Upper lobe of right lung (tissue), 1 donor: ENCODE data around the gene ABLIM3. TPM values are rescaled to one million over a fixed set of nuclear protein-coding genes. Genes with fewer than 3 reads are reported as not detected.

Experiments used
- ATAC-seq: fragments of 200-7000 bp; cut with Tn5 transposase; one replicate; pipeline ENCODE4 v1.9.1; 2020; ENCODE audit warnings: mild to moderate bottlenecking, moderate library complexity
- DNase-seq: peaks from one replicate; pipeline ENCODE4 v3.0.0-alpha.2; 2020
- H3K27ac ChIP-seq: fragments of 200-600 bp; one replicate; pipeline ENCODE4 v1.8.0; 2022
- H3K27me3 ChIP-seq: fragments of 200-600 bp; one replicate; pipeline ENCODE4 v1.8.0; 2022; ENCODE audit warnings: mild to moderate bottlenecking
- H3K36me3 ChIP-seq: fragments of 200-600 bp; one replicate; pipeline ENCODE4 v1.8.0; 2022
- H3K4me1 ChIP-seq: fragments of 200-600 bp; one replicate; pipeline ENCODE4 v1.8.0; 2022
- H3K4me3 ChIP-seq: fragments of 200-600 bp; one replicate; pipeline ENCODE4 v1.8.0; 2022; ENCODE audit warnings: mild to moderate bottlenecking
- H3K9me3 ChIP-seq: fragments of 200-600 bp; one replicate; pipeline ENCODE4 v1.8.0; 2022
- CTCF ChIP-seq: fragments of 200-600 bp; IDR thresholded peaks from one replicate; pipeline ENCODE4 v1.8.0; 2022; ENCODE audit warnings: antibody characterized with exemption
- intact Hi-C: fragments of 100-400 bp; cut with DNase I; formaldehyde crosslinking; loops from one replicate; pipeline ENCODE4 v1.11.0; 2022
- total RNA-seq: library from RNA; stranded (reverse); fragmentation: NEBNext Ultra II Directional; extraction: Animal tissue kit (Norgen Biotek cat#: 25700); gene quantifications from one replicate; pipeline ENCODE4 v1.2.1, GENCODE V29; 2021
- donor health status: DM: no; HTN: yes; CAD: no; lungs with severe emphysema.

The ABLIM3 gene
- total RNA-seq, 1 donor from 2014 or later: 31.9 TPM

- ATAC-seq (no peak), DNase-seq (no peak)
- Histone ChIP-seq H3K36me3 (no peaks in the 10 kb centered on the region), H3K4me1 (peaks cover 38% of the 10 kb centered on the region), H3K27me3 (no peaks in the 10 kb centered on the region), H3K9me3 (no peaks in the 10 kb centered on the region), H3K4me3 (no peak overlapping the region), H3K27ac (no peak overlapping the region)
- intact Hi-C loops: no loop called here
- TF ChIP-seq CTCF: no peak
These were observed 75.2 kb downstream of the ABLIM3 start for GRCh38 chr5:149216496-149216895.

- Histone ChIP-seq H3K4me3 (no peak overlapping the region), H3K4me1 (peaks cover 44% of the 10 kb centered on the region), H3K27ac (peak overlapping the region; percentile 39), H3K36me3 (no peaks in the 10 kb centered on the region), H3K27me3 (no peaks in the 10 kb centered on the region), H3K9me3 (no peaks in the 10 kb centered on the region)
- peak; percentile 68 for ATAC-seq
- no peak for DNase-seq
- intact Hi-C loops: no loop called here
- no peak for TF ChIP-seq CTCF
These were observed 76.0 kb downstream of the ABLIM3 start for GRCh38 chr5:149217096-149217802.

GRCh38 chr5:149217803-149218155 is 76.5 kb downstream of the ABLIM3 start:
- Histone ChIP-seq H3K27ac (peak overlapping the region; percentile 39), H3K36me3 (no peaks in the 10 kb centered on the region), H3K4me3 (no peak overlapping the region), H3K4me1 (peaks cover 45% of the 10 kb centered on the region), H3K27me3 (no peaks in the 10 kb centered on the region), H3K9me3 (no peaks in the 10 kb centered on the region)
- no peak for TF ChIP-seq CTCF
- ATAC-seq: peak; percentile 62
- intact Hi-C loops: no loop called here
- DNase-seq: no peak

- no peak overlapping the region for H3K27ac ChIP-seq
- no peak for TF ChIP-seq CTCF
- intact Hi-C loops: no loop called here
- H3K36me3 ChIP-seq: no peaks in the 10 kb centered on the region
- H3K27me3 ChIP-seq: no peaks in the 10 kb centered on the region
- peaks cover 45% of the 10 kb centered on the region for H3K4me1 ChIP-seq
- H3K4me3 ChIP-seq: no peak overlapping the region
- ATAC-seq (no peak), DNase-seq (no peak)
- no peaks in the 10 kb centered on the region for H3K9me3 ChIP-seq
These were observed 78.3 kb downstream of the ABLIM3 start for GRCh38 chr5:149219584-149219983.

- DNase-seq (no peak), ATAC-seq (no peak)
- no peak overlapping the region for H3K4me3 ChIP-seq
- H3K27ac ChIP-seq: no peak overlapping the region
- H3K36me3 ChIP-seq: no peaks in the 10 kb centered on the region
- intact Hi-C loops: no loop called here
- no peak for TF ChIP-seq CTCF
- no peaks in the 10 kb centered on the region for H3K27me3 ChIP-seq
- H3K4me1 ChIP-seq: peaks cover 45% of the 10 kb centered on the region
- H3K9me3 ChIP-seq: no peaks in the 10 kb centered on the region
These were observed 79.5 kb downstream of the ABLIM3 start for GRCh38 chr5:149220750-149221149.

- Histone ChIP-seq H3K4me1 (peaks cover 39% of the 10 kb centered on the region), H3K27ac (no peak overlapping the region), H3K27me3 (no peaks in the 10 kb centered on the region), H3K9me3 (no peaks in the 10 kb centered on the region), H3K4me3 (no peak overlapping the region), H3K36me3 (no peaks in the 10 kb centered on the region)
- intact Hi-C loops: no loop called here
- TF ChIP-seq CTCF: no peak
- no peak for ATAC-seq
- no peak for DNase-seq
These were observed 80.0 kb downstream of the ABLIM3 start for GRCh38 chr5:149221326-149221725.
